ENCODE data around the gene TBC1D9.

The TBC1D9 gene

GRCh38 chr4:140645614-140646412 is 110.4 kb downstream of the TBC1D9 start:
- Histone ChIP-seq H3K4me2 (ENCODE audit: low read depth, low read length) (no peak overlapping the region), H3K4me1 (ENCODE audit: low read length) (no peaks in the 10 kb centered on the region), H3K9ac (ENCODE audit: low read length) (no peak overlapping the region), H2AFZ (ENCODE audit: low read length) (no peak overlapping the region), H3K27ac (ENCODE audit: low read length) (no peak overlapping the region), H3K79me2 (ENCODE audit: low read length) (no peaks in the 10 kb centered on the region), H3F3A (ENCODE audit: insufficient read depth, low read length) (no peaks in the 10 kb centered on the region), H3K36me3 (replicated peaks; ENCODE audit: insufficient read depth, low read length) (no peaks in the 10 kb centered on the region), H3K27me3 (replicated peaks; ENCODE audit: insufficient read depth, low read length) (no peaks in the 10 kb centered on the region), H3K9me3 (replicated peaks; ENCODE audit: insufficient read depth, low read length) (no peaks in the 10 kb centered on the region), H3K4me3 (ENCODE audit: low read length) (no peak overlapping the region), H4K20me1 (ENCODE audit: insufficient read depth, low read length) (no peaks in the 10 kb centered on the region), H3K9me2 (replicated peaks; ENCODE audit: insufficient read depth, low read length) (no peaks in the 10 kb centered on the region)
- no peak for DNase-seq
- no peak for TF ChIP-seq EZH2 (optimal IDR thresholded peaks at IDR 0.05; ENCODE audit: low read depth, low read length)
- no peak for TF ChIP-seq CTCF (IDR thresholded peaks at IDR 0.05; ENCODE audit: low read length)
- TF ChIP-seq EZH2phosphoT487 (IDR thresholded peaks at IDR 0.05; ENCODE audit: low read length): no peak

GRCh38 chr4:140645196-140645595 is 111.0 kb downstream of the TBC1D9 start:
- H3K27ac ChIP-seq (ENCODE audit: low read length): no peak overlapping the region
- H3K9me2 ChIP-seq (replicated peaks; ENCODE audit: insufficient read depth, low read length): no peaks in the 10 kb centered on the region
- TF ChIP-seq CTCF (IDR thresholded peaks at IDR 0.05; ENCODE audit: low read length) (no peak), EZH2phosphoT487 (IDR thresholded peaks at IDR 0.05; ENCODE audit: low read length) (no peak)
- no peaks in the 10 kb centered on the region for H3K79me2 ChIP-seq (ENCODE audit: low read length)
- DNase-seq: no peak
- H2AFZ ChIP-seq (ENCODE audit: low read length): no peak overlapping the region
- H3K9me3 ChIP-seq (replicated peaks; ENCODE audit: insufficient read depth, low read length): no peaks in the 10 kb centered on the region
- no peaks in the 10 kb centered on the region for H4K20me1 ChIP-seq (ENCODE audit: insufficient read depth, low read length)
- no peaks in the 10 kb centered on the region for H3K36me3 ChIP-seq (replicated peaks; ENCODE audit: insufficient read depth, low read length)
- no peaks in the 10 kb centered on the region for H3K27me3 ChIP-seq (replicated peaks; ENCODE audit: insufficient read depth, low read length)
- no peak overlapping the region for H3K4me2 ChIP-seq (ENCODE audit: low read depth, low read length)
- H3K4me1 ChIP-seq (ENCODE audit: low read length): no peaks in the 10 kb centered on the region
- H3F3A ChIP-seq (ENCODE audit: insufficient read depth, low read length): no peaks in the 10 kb centered on the region
- no peak overlapping the region for H3K9ac ChIP-seq (ENCODE audit: low read length)
- no peak overlapping the region for H3K4me3 ChIP-seq (ENCODE audit: low read length)

GRCh38 chr4:140644470-140645185 is 111.6 kb downstream of the TBC1D9 start:
- Histone ChIP-seq H3K27ac (ENCODE audit: low read length) (no peak overlapping the region), H3K36me3 (replicated peaks; ENCODE audit: insufficient read depth, low read length) (no peaks in the 10 kb centered on the region)

More at GRCh38 chr4:140644470-140645185, 111.6 kb downstream of the TBC1D9 start:
- H3K27me3 ChIP-seq (replicated peaks; ENCODE audit: insufficient read depth, low read length): no peaks in the 10 kb centered on the region
- H2AFZ ChIP-seq (ENCODE audit: low read length): no peak overlapping the region
- no peak overlapping the region for H3K4me3 ChIP-seq (ENCODE audit: low read length)
- no peak overlapping the region for H3K4me2 ChIP-seq (ENCODE audit: low read depth, low read length)
- H3K9me2 ChIP-seq (replicated peaks; ENCODE audit: insufficient read depth, low read length): no peaks in the 10 kb centered on the region
- no peak for DNase-seq
- no peaks in the 10 kb centered on the region for H4K20me1 ChIP-seq (ENCODE audit: insufficient read depth, low read length)
- no peaks in the 10 kb centered on the region for H3K79me2 ChIP-seq (ENCODE audit: low read length)
- no peaks in the 10 kb centered on the region for H3K9me3 ChIP-seq (replicated peaks; ENCODE audit: insufficient read depth, low read length)
- H3F3A ChIP-seq (ENCODE audit: insufficient read depth, low read length): no peaks in the 10 kb centered on the region
- H3K9ac ChIP-seq (ENCODE audit: low read length): no peak overlapping the region
- no peaks in the 10 kb centered on the region for H3K4me1 ChIP-seq (ENCODE audit: low read length)
- no peak for TF ChIP-seq EZH2phosphoT487 (IDR thresholded peaks at IDR 0.05; ENCODE audit: low read length)
- TF ChIP-seq EZH2 (optimal IDR thresholded peaks at IDR 0.05; ENCODE audit: low read depth, low read length): no peak
- TF ChIP-seq CTCF (IDR thresholded peaks at IDR 0.05; ENCODE audit: low read length): no peak

Data from MM.1S (cell line).